A673 (cell line): ENCODE results near the gene PIP4K2A. TPM values are rescaled to one million over a fixed set of nuclear protein-coding genes. Genes with fewer than 3 reads are reported as not detected.

Source experiments
- BruUV-seq: library from RNA; stranded (reverse); fragments of 400-500 nt; replicated peaks from 2 replicates; lab custom pipeline; 2021; lab: Mats Ljungman, UMichigan
- CTCF ChIA-PET: fragments of 300-600 bp; sonication (Branson Sonifier 250); formaldehyde crosslinking; loops from one replicate; lab custom pipeline; 2022; ENCODE audit warnings: antibody characterized with exemption; lab: Charles Lee
- POLR2A ChIA-PET: fragments of 300-600 bp; sonication (Branson Sonifier 250); formaldehyde crosslinking; loops from one replicate; lab custom pipeline; 2022; ENCODE audit warnings: antibody characterized with exemption; ENCODE audit not compliant: low non-redundant PET; lab: Charles Lee
- DNase-seq: peaks from one replicate; pipeline ENCODE4 v3.0.0-alpha.2; 2015; ENCODE audit warnings: low spot score
- H3K27ac ChIP-seq: fragments of 200-600 bp; sonication (generic); 2 replicates; pipeline ENCODE4 v1.5.1; 2016; ENCODE audit warnings: mixed run types, low read depth, mild to moderate bottlenecking, mixed read lengths, antibody characterized with exemption, low read length; ENCODE audit not compliant: poor library complexity, severe bottlenecking
- H3K27me3 ChIP-seq: fragments of 200-600 bp; sonication (generic); replicated peaks from 2 replicates; pipeline ENCODE4 v1.6.1; 2017; ENCODE audit warnings: mixed run types, low read depth, mild to moderate bottlenecking, mixed read lengths, antibody characterized with exemption, low read length; ENCODE audit not compliant: insufficient read depth, poor library complexity
- H3K36me3 ChIP-seq: fragments of 200-600 bp; sonication (generic); 2 replicates; pipeline ENCODE4 v1.6.1; 2016; ENCODE audit warnings: mixed run types, mild to moderate bottlenecking, mixed read lengths, antibody characterized with exemption, low read length; ENCODE audit not compliant: insufficient read depth, poor library complexity, severe bottlenecking
- H3K4me1 ChIP-seq: fragments of 200-600 bp; sonication (generic); 2 replicates; pipeline ENCODE4 v1.6.1; 2017; ENCODE audit warnings: mixed run types, mild to moderate bottlenecking, mixed read lengths, antibody characterized with exemption, low read length; ENCODE audit not compliant: insufficient read depth, poor library complexity, severe bottlenecking
- H3K4me3 ChIP-seq: fragments of 200-600 bp; sonication (generic); 2 replicates; pipeline ENCODE4 v1.5.1; 2016; ENCODE audit warnings: low read depth, mixed run types, mild to moderate bottlenecking, mixed read lengths, low read length; ENCODE audit not compliant: poor library complexity, severe bottlenecking
- H3K9me3 ChIP-seq: fragments of 200-600 bp; sonication (generic); 2 replicates; pipeline ENCODE4 v1.6.1; 2016; ENCODE audit warnings: mixed run types, low read depth, mild to moderate bottlenecking, mixed read lengths, antibody characterized with exemption, low read length; ENCODE audit not compliant: poor library complexity, severe bottlenecking
- EZH2 ChIP-seq: fragments of 200-600 bp; sonication (generic); IDR thresholded peaks from 2 replicates; pipeline ENCODE4 v1.6.1; 2017; ENCODE audit warnings: borderline replicate concordance, low read depth, mild to moderate bottlenecking, mixed read lengths, antibody characterized with exemption, low read length; ENCODE audit not compliant: poor library complexity, severe bottlenecking
- intact Hi-C: fragments of 100-400 bp; cut with micrococcal nuclease; formaldehyde crosslinking; loops from one replicate; pipeline ENCODE4 v1.10.0; 2022; ENCODE audit not compliant: unreplicated experiment
- total RNA-seq: library from RNA; stranded (reverse); gene quantifications from 2 replicates; pipeline ENCODE4 v1.2.3, GENCODE V29; 2021
- TF ChIP-seq, protein P1 (sequence below): fragments of 300-800, 200-600 bp; sonication (generic); conservative IDR thresholded peaks from 2 replicates; pipeline ENCODE4 v1.5.1; 2017; ENCODE audit warnings: low read depth, mild to moderate bottlenecking, antibody characterized with exemption, low read length, moderate library complexity, mixed read lengths

PIP4K2A gene
- total RNA-seq, 1 experiment from 2014 or later, result 19.8 TPM

- CTCF ChIA-PET, result no interaction called here
- Histone ChIP-seq H3K27ac (no peak overlapping the region), H3K4me3 (no peak overlapping the region), H3K9me3 (no peaks in the 10 kb centered on the region), H3K27me3 (no peaks in the 10 kb centered on the region), H3K36me3 (no peaks in the 10 kb centered on the region), H3K4me1 (no peaks in the 10 kb centered on the region)
- TF ChIP-seq EZH2, result no peak
- TF ChIP-seq, protein P1, sequence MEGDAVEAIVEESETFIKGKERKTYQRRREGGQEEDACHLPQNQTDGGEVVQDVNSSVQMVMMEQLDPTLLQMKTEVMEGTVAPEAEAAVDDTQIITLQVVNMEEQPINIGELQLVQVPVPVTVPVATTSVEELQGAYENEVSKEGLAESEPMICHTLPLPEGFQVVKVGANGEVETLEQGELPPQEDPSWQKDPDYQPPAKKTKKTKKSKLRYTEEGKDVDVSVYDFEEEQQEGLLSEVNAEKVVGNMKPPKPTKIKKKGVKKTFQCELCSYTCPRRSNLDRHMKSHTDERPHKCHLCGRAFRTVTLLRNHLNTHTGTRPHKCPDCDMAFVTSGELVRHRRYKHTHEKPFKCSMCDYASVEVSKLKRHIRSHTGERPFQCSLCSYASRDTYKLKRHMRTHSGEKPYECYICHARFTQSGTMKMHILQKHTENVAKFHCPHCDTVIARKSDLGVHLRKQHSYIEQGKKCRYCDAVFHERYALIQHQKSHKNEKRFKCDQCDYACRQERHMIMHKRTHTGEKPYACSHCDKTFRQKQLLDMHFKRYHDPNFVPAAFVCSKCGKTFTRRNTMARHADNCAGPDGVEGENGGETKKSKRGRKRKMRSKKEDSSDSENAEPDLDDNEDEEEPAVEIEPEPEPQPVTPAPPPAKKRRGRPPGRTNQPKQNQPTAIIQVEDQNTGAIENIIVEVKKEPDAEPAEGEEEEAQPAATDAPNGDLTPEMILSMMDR, result no peak
- no peak for DNase-seq
- intact Hi-C loops, result no loop called here
- POLR2A ChIA-PET, result no interaction called here
- no TSS peak for BruUV-seq
These were observed 171.6 kb downstream of the PIP4K2A start for GRCh38 chr10:22542773-22543172.

- Histone ChIP-seq H3K27ac (no peak overlapping the region), H3K27me3 (no peaks in the 10 kb centered on the region), H3K9me3 (no peaks in the 10 kb centered on the region), H3K4me1 (no peaks in the 10 kb centered on the region), H3K36me3 (no peaks in the 10 kb centered on the region), H3K4me3 (no peak overlapping the region)
- ChIA-PET POLR2A (no interaction called here), CTCF (no interaction called here)
- DNase-seq, result no peak
- intact Hi-C loops, result no loop called here
- BruUV-seq, result no TSS peak
- no peak for TF ChIP-seq EZH2
- TF ChIP-seq, protein P1, result no peak
These were observed 172.5 kb downstream of the PIP4K2A start for GRCh38 chr10:22541900-22542299.

DNA sequence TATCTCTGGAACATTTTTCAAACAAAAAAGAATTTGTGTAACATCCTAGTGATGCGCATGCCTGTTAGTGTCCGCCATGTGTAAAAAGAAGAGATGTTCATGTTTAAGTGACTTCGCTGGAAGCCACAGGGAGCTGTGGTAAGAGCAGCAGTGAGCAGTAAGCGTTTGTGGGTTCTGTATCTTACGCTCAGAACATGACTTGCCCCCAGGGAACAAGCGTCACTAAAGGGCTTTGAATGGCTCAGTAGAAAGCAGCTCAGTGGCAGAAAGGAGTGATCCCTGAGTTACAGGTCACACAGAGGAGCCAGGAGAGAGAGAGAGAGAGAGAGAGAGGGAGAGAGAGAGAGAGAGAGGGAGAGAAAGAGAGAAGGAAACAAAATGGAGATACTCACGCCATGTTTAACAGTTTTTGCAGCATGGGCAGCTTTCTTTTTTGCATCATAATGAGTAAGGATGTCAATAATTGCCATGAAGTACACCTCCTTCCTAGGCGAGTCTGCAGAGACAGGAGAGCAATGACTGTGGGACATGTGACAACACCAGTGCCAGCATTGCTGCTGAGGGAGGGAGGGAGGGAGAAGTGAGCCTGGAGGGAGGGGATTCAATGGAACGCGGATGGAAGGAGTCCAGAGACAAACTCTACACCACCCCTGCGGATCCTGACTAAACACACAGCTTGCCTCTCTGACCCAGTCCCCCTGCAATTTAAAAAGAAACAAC, 174.6 kb downstream of the PIP4K2A start:
- H3K9me3 ChIP-seq, result no peaks in the 10 kb centered on the region
- no peaks in the 10 kb centered on the region for H3K36me3 ChIP-seq
- H3K27ac ChIP-seq, result no peak overlapping the region
- H3K4me1 ChIP-seq, result no peaks in the 10 kb centered on the region
- ChIA-PET POLR2A (no interaction called here), CTCF (no interaction called here)
- DNase-seq, result no peak
- H3K4me3 ChIP-seq, result no peak overlapping the region
- no peaks in the 10 kb centered on the region for H3K27me3 ChIP-seq
- no TSS peak for BruUV-seq
- intact Hi-C loops, result no loop called here
- TF ChIP-seq, protein P1, result no peak
- TF ChIP-seq EZH2, result no peak
